Sigmoid colon (tissue), 4 donors: Measurements from ENCODE around the gene ARID2.

Experiments used
- CTCF ChIP-seq, 4 experiments: fragments of 450-650 bp in 3 of 4; fragments of 200-600 bp in 1 of 4; IDR thresholded peaks; one replicate each; pipeline ENCODE4 v1.5.1; 2016 to 2019; ENCODE audit warnings: antibody characterized with exemption in 4 of 4, mild to moderate bottlenecking in 3 of 4, moderate library complexity in 2 of 4
- EP300 ChIP-seq, 4 donors: sonication (generic); formaldehyde crosslinking; IDR thresholded peaks; one replicate each; pipeline ENCODE4 v1.6.1; 2017; ENCODE audit warnings: antibody characterized with exemption in 4 of 4
- POLR2A ChIP-seq, 2 donors: fragments of 450-650 bp; IDR thresholded peaks; one replicate each; pipeline ENCODE4 v1.6.1; 2016; ENCODE audit warnings: antibody characterized with exemption in 2 of 2, mild to moderate bottlenecking in 2 of 2, moderate library complexity in 2 of 2
- POLR2AphosphoS5 ChIP-seq, 4 donors: sonication (generic); formaldehyde crosslinking; IDR thresholded peaks; one replicate each; pipeline ENCODE4 v1.6.1; 2017; ENCODE audit warnings: antibody characterized with exemption in 4 of 4

- TF ChIP-seq POLR2AphosphoS5 (IDR thresholded peaks at IDR 0.05) (no peak), CTCF (IDR thresholded peaks at IDR 0.05) (no peak), POLR2A (IDR thresholded peaks at IDR 0.05) (no peak), EP300 (IDR thresholded peaks at IDR 0.05) (no peak)
Observed at GRCh38 chr12:45852508-45852907, 123.0 kb downstream of the ARID2 start.
